K562 (cell line): Measurements from ENCODE around the gene NXT1. TPM values are rescaled to one million over a fixed set of nuclear protein-coding genes. Genes with fewer than 3 reads are reported as not detected.

ENCODE experiments used
- ARID2 ChIP-seq: fragments of 450-650 bp; IDR thresholded peaks from 2 replicates; pipeline ENCODE4 v1.6.1; 2017; ENCODE audit warnings: antibody characterized with exemption, mild to moderate bottlenecking
- ARID3B ChIP-seq: fragments of 250-450 bp; sonication (Bioruptor Pico); IDR thresholded peaks from 2 replicates; pipeline ENCODE4 v1.4.0; 2020; ENCODE audit warnings: borderline replicate concordance
- KDM1A ChIP-seq, 2 experiments: fragments of 450-650 bp; IDR thresholded peaks; 2 replicates each; pipeline ENCODE4 v1.6.1; 2016; ENCODE audit warnings: mild to moderate bottlenecking in 2 of 2
- MEF2D ChIP-seq: conservative IDR thresholded peaks from 2 replicates; pipeline ENCODE4 v1.6.1; 2016; ENCODE audit warnings: low read depth, missing genetic modification characterization, missing compliant biosample characterization
- RAD21 ChIP-seq, 2 experiments: fragments of 250-450 bp in 1 of 2; fragments of 450-650 bp in 1 of 2; sonication (Bioruptor Pico) in 1 of 2; formaldehyde crosslinking in 1 of 2; IDR thresholded peaks in 1 of 2; conservative IDR thresholded peaks in 1 of 2; 2 replicates each; pipeline versions ENCODE4 v1.4.0 to v1.8.0; 2020 to 2022; ENCODE audit warnings: mild to moderate bottlenecking in 2 of 2, moderate library complexity in 1 of 2
- RERE ChIP-seq: sonication (generic); formaldehyde crosslinking; IDR thresholded peaks from 2 replicates; pipeline ENCODE4 v1.8.0; 2023; ENCODE audit warnings: missing genetic modification reagents, mild to moderate bottlenecking, borderline replicate concordance
- SIRT6 ChIP-seq: IDR thresholded peaks from one replicate; pipeline ENCODE4 v1.6.1; 2012; ENCODE audit warnings: low read depth, mild to moderate bottlenecking, control low read depth, inconsistent platforms, low read length, moderate library complexity
- SMAD4 ChIP-seq: fragments of 250-450 bp; sonication (Bioruptor Pico); conservative IDR thresholded peaks from 2 replicates; pipeline ENCODE4 v1.8.0; 2021; ENCODE audit warnings: inconsistent platforms, mild to moderate bottlenecking, moderate library complexity
- SMARCA4 ChIP-seq: fragments of 450-650 bp; IDR thresholded peaks from 2 replicates; pipeline ENCODE4 v1.6.1; 2016
- SREBF1 ChIP-seq: fragments of 150-350 bp; IDR thresholded peaks from 2 replicates; pipeline ENCODE4 v1.6.1; 2014; ENCODE audit warnings: antibody characterized with exemption, low read depth, low read length, borderline replicate concordance
- TBL1XR1 ChIP-seq, 2 experiments: IDR thresholded peaks; 2 replicates each; pipeline ENCODE4 v1.6.1; 2012; ENCODE audit warnings: improper control_type of control experiment in 2 of 2, low read length in 2 of 2, mild to moderate bottlenecking in 1 of 2
- ZBTB2 ChIP-seq: fragments of 450-650 bp; IDR thresholded peaks from 2 replicates; pipeline ENCODE4 v1.6.1; 2016; ENCODE audit warnings: antibody characterized with exemption
- ZHX1 ChIP-seq: fragments of 150-350 bp; conservative IDR thresholded peaks from 2 replicates; pipeline ENCODE4 v1.6.1; 2014; ENCODE audit warnings: low read length
- ZNF121 ChIP-seq: sonication (generic); formaldehyde crosslinking; conservative IDR thresholded peaks from 2 replicates; pipeline ENCODE4 v1.8.0; 2022; ENCODE audit warnings: missing genetic modification reagents
- ZNF239 ChIP-seq: fragments of 250-450 bp; sonication (Bioruptor Pico); IDR thresholded peaks from 2 replicates; pipeline ENCODE4 v1.4.0; 2020; ENCODE audit warnings: mild to moderate bottlenecking
- ZNF695 ChIP-seq: fragments of 450-650 bp; formaldehyde crosslinking; IDR thresholded peaks from 2 replicates; pipeline ENCODE4 v1.4.0; 2020; ENCODE audit warnings: mild to moderate bottlenecking, moderate library complexity
- polyA plus RNA-seq, 8 experiments: library from polyadenylated mRNA; depleted of rRNA in 4 of 8; stranded (reverse) in 5 of 8; unstranded in 3 of 8; fragments of >200 nt; fragmentation: Nextera tagmentation in 2 of 8; fragmentation: Illumina TruSeq in 1 of 8; extraction: Ambion mirVana in 2 of 8; extraction: Trizol in 1 of 8; gene quantifications; 2 replicates each; pipeline versions ENCODE4 v1.2.1 to v1.2.3, GENCODE V29; 2011 to 2014; ENCODE audit warnings: inconsistent platforms in 1 of 8, missing spikeins in 1 of 8
- total RNA-seq, 7 experiments: library from RNA; depleted of rRNA in 6 of 7; stranded (reverse); fragments of >200 nt in 6 of 7; fragmentation: Illumina TruSeq in 2 of 7; extraction: Trizol in 2 of 7; gene quantifications; 2 replicates each; pipeline versions ENCODE4 v1.2.1 to v1.2.3, GENCODE V29; 2011 to 2021; ENCODE audit warnings: low replicate concordance in 1 of 7

The NXT1 gene
- total and polyA plus RNA-seq, 9 of the 15 experiments (the other 6 are each of a cell fraction or from before 2014, with no cell fraction given) = 7.7 to 50.9 (median 35.6) TPM

GRCh38 chr20:23361476-23362391, 11.1 kb downstream of the NXT1 start, which contains the start of gene GZF1 (continued):
- TF ChIP-seq ARID2 = no peak
- peak; percentile 96 for TF ChIP-seq SMAD4 (CRISPR knock-in tag)
- no peak for TF ChIP-seq ZNF239 (CRISPR knock-in tag)
- TF ChIP-seq RERE (CRISPR knock-in tag) = no peak
- no peak for TF ChIP-seq ZNF695
- TF ChIP-seq SIRT6 = no peak
- TF ChIP-seq SREBF1 = 0 out of 2 replicates have a peak, but pooled peaks have one; percentile 55
- peak in 1 of 2 experiments; percentile 82; a peak in 1 of 4 replicates for TF ChIP-seq TBL1XR1 (IDR thresholded peaks at IDR 0.05; ENCODE audit: low read length in 2 of 2)
- no peak for TF ChIP-seq RAD21 (CRISPR knock-in tag; conservative IDR thresholded peaks at IDR 0.05 in 1 of 2, IDR thresholded peaks at IDR 0.05 in 1 of 2)
- TF ChIP-seq ZHX1 = no peak
- TF ChIP-seq ZBTB2 = peak; percentile 94
- no peak for TF ChIP-seq ARID3B
- no peak for TF ChIP-seq ZNF121
- TF ChIP-seq MEF2D = no peak
- TF ChIP-seq KDM1A (IDR thresholded peaks at IDR 0.05) = no peak
- TF ChIP-seq SMARCA4 = no peak
